H9 (cell line): ENCODE results near the gene AIF1. TPM values are rescaled to one million over a fixed set of nuclear protein-coding genes. Genes with fewer than 3 reads are reported as not detected.

ENCODE experiments used
- DNase-seq: peaks from one replicate; pipeline ENCODE4 v3.0.0-alpha.2; 2017
- H2AFZ ChIP-seq: one replicate; pipeline ENCODE4 v1.6.1; 2013; ENCODE audit warnings: mild to moderate bottlenecking, low read length, control low read depth, moderate library complexity
- H2AK5ac ChIP-seq: 2 replicates; pipeline ENCODE4 v1.6.1; 2013; ENCODE audit warnings: low read length, control low read depth, mixed read lengths; ENCODE audit not compliant: insufficient read length
- H2BK120ac ChIP-seq: one replicate; pipeline ENCODE4 v1.6.1; 2013; ENCODE audit warnings: low read depth, mild to moderate bottlenecking, low read length, control low read depth, inconsistent platforms; ENCODE audit not compliant: poor library complexity, severe bottlenecking
- H2BK12ac ChIP-seq: 2 replicates; pipeline ENCODE4 v1.6.1; 2013; ENCODE audit warnings: low read length, control low read depth, mixed read lengths, low read depth; ENCODE audit not compliant: insufficient read length
- H2BK15ac ChIP-seq: 2 replicates; pipeline ENCODE4 v1.6.1; 2013; ENCODE audit warnings: low read depth, low read length, control low read depth
- H2BK20ac ChIP-seq: one replicate; pipeline ENCODE4 v1.6.1; 2013; ENCODE audit warnings: low read depth, mild to moderate bottlenecking, low read length, control low read depth, inconsistent platforms; ENCODE audit not compliant: poor library complexity, severe bottlenecking
- H2BK5ac ChIP-seq: 2 replicates; pipeline ENCODE4 v1.6.1; 2013; ENCODE audit warnings: low read length, control low read depth, mixed read lengths; ENCODE audit not compliant: insufficient read length
- H3K14ac ChIP-seq: 2 replicates; pipeline ENCODE4 v1.6.1; 2013; ENCODE audit warnings: low read length, control low read depth; ENCODE audit not compliant: insufficient read depth
- H3K18ac ChIP-seq: 2 replicates; pipeline ENCODE4 v1.6.1; 2013; ENCODE audit warnings: low read depth, mild to moderate bottlenecking, mixed read lengths, low read length, control low read depth; ENCODE audit not compliant: insufficient read length
- H3K23ac ChIP-seq: 2 replicates; pipeline ENCODE4 v1.6.1; 2013; ENCODE audit warnings: low read length, control low read depth, mixed read lengths, low read depth; ENCODE audit not compliant: insufficient read length
- H3K23me2 ChIP-seq: 2 replicates; pipeline ENCODE4 v1.6.1; 2013; ENCODE audit warnings: low read depth, mild to moderate bottlenecking, mixed read lengths, low read length, control low read depth; ENCODE audit not compliant: insufficient read length, poor library complexity, severe bottlenecking
- H3K27ac ChIP-seq: 2 replicates; pipeline ENCODE4 v1.5.1; 2013; ENCODE audit warnings: low read length, control low read depth, mixed read lengths, low read depth; ENCODE audit not compliant: insufficient read length
- H3K27me3 ChIP-seq: 2 replicates; pipeline ENCODE4 v1.6.1; 2013; ENCODE audit warnings: low read length, control low read depth, inconsistent platforms; ENCODE audit not compliant: insufficient read depth
- H3K4ac ChIP-seq: 2 replicates; pipeline ENCODE4 v1.6.1; 2013; ENCODE audit warnings: low read depth, mild to moderate bottlenecking, control low read depth, inconsistent platforms, low read length, moderate library complexity
- H3K4me1 ChIP-seq: 2 replicates; pipeline ENCODE4 v1.6.1; 2013; ENCODE audit warnings: low read length, control low read depth, inconsistent platforms; ENCODE audit not compliant: insufficient read depth
- H3K4me2 ChIP-seq: 2 replicates; pipeline ENCODE4 v1.6.1; 2013; ENCODE audit warnings: low read length, control low read depth, mixed read lengths; ENCODE audit not compliant: insufficient read length, insufficient read depth
- H3K56ac ChIP-seq: 2 replicates; pipeline ENCODE4 v1.6.1; 2013; ENCODE audit warnings: low read depth, mild to moderate bottlenecking, mixed read lengths, low read length, control low read depth; ENCODE audit not compliant: insufficient read length
- H3K79me1 ChIP-seq: 2 replicates; pipeline ENCODE4 v1.6.1; 2013; ENCODE audit warnings: low read depth, mild to moderate bottlenecking, moderate library complexity, low read length, control low read depth, inconsistent platforms; ENCODE audit not compliant: insufficient read depth, poor library complexity, severe bottlenecking
- H3K79me2 ChIP-seq: 2 replicates; pipeline ENCODE4 v1.6.1; 2013; ENCODE audit warnings: low read length, control low read depth, inconsistent platforms; ENCODE audit not compliant: insufficient read depth
- H3K9ac ChIP-seq: 2 replicates; pipeline ENCODE4 v1.6.1; 2013; ENCODE audit warnings: low read length, control low read depth, mixed read lengths; ENCODE audit not compliant: insufficient read length; ENCODE audit errors: extremely low read depth
- H3K9me3 ChIP-seq: one replicate; pipeline ENCODE4 v1.6.1; 2013; ENCODE audit warnings: low read depth, low read length, inconsistent platforms; ENCODE audit not compliant: control insufficient read depth
- H3T11ph ChIP-seq: one replicate; pipeline ENCODE4 v1.6.1; 2013; ENCODE audit warnings: mild to moderate bottlenecking, low read length, control low read depth, inconsistent platforms
- H4K20me1 ChIP-seq: one replicate; pipeline ENCODE4 v1.6.1; 2013; ENCODE audit not compliant: control insufficient read depth, insufficient read length, insufficient read depth
- H4K5ac ChIP-seq: 2 replicates; pipeline ENCODE4 v1.6.1; 2013; ENCODE audit warnings: low read depth, mild to moderate bottlenecking, mixed read lengths, low read length, control low read depth; ENCODE audit not compliant: insufficient read length
- H4K8ac ChIP-seq: replicated peaks from 2 replicates; pipeline ENCODE4 v1.6.1; 2013; ENCODE audit warnings: low read length, control low read depth, mixed read lengths, low read depth; ENCODE audit not compliant: insufficient read length
- H4K91ac ChIP-seq: 2 replicates; pipeline ENCODE4 v1.6.1; 2013; ENCODE audit warnings: low read depth, mild to moderate bottlenecking, moderate library complexity, mixed read lengths, low read length, control low read depth; ENCODE audit not compliant: insufficient read length
- H3K27ac Mint-ChIP-seq, 3 experiments: 2 replicates in 2 of 3; 3 replicates in 1 of 3; pipeline ENCODE4 v1.8.0; 2020 to 2021; ENCODE audit warnings: mixed read lengths in 3 of 3, mild to moderate bottlenecking in 1 of 3, moderate library complexity in 1 of 3
- H3K27me3 Mint-ChIP-seq: 2 replicates; pipeline ENCODE4 v1.8.0; 2021; ENCODE audit warnings: low read depth, mild to moderate bottlenecking, moderate library complexity, mixed read lengths
- H3K36me3 Mint-ChIP-seq, 3 experiments: 2 replicates in 2 of 3; 3 replicates in 1 of 3; pipeline ENCODE4 v1.8.0; 2020 to 2021; ENCODE audit warnings: low read depth in 3 of 3, mixed read lengths in 3 of 3; ENCODE audit not compliant: insufficient read depth in 1 of 3
- H3K4me1 Mint-ChIP-seq, 2 experiments: 2 replicates each; pipeline ENCODE4 v1.8.0; 2020; ENCODE audit warnings: mixed read lengths in 2 of 2
- H3K4me3 Mint-ChIP-seq, 2 experiments: 2 replicates in 1 of 2; 3 replicates in 1 of 2; pipeline ENCODE4 v1.8.0; 2020 to 2021; ENCODE audit warnings: mild to moderate bottlenecking in 2 of 2, mixed read lengths in 2 of 2, moderate library complexity in 1 of 2
- H3K9me3 Mint-ChIP-seq, 2 experiments: 2 replicates in 1 of 2; 3 replicates in 1 of 2; pipeline ENCODE4 v1.8.0; 2020; ENCODE audit warnings: mild to moderate bottlenecking in 2 of 2, mixed read lengths in 2 of 2, moderate library complexity in 1 of 2
- WGBS: extraction: QIAGEN DNeasy Blood & Tissue Kit; methylation state at CpG from one replicate; pipeline ENCODE4 v1.1.7; 2013; ENCODE audit warnings: missing lambda C conversion rate, low lambda C conversion rate, mixed read lengths; ENCODE audit not compliant: insufficient read length; ENCODE audit errors: extremely low coverage; 5-methylcytosine and 5-hydroxymethylcytosine counted together
- total RNA-seq: library from RNA; stranded (reverse); gene quantifications from 2 replicates; pipeline ENCODE4 v1.2.1, GENCODE V29; 2021
- TF ChIP-seq, protein P1 (sequence below): fragments of 200-600 bp; sonication (generic); conservative IDR thresholded peaks from 3 replicates; pipeline ENCODE4 v1.8.0; 2021; ENCODE audit warnings: antibody characterized with exemption, mild to moderate bottlenecking

The AIF1 gene
- total RNA-seq, 1 experiment from 2014 or later, result 4.2 TPM

DNA sequence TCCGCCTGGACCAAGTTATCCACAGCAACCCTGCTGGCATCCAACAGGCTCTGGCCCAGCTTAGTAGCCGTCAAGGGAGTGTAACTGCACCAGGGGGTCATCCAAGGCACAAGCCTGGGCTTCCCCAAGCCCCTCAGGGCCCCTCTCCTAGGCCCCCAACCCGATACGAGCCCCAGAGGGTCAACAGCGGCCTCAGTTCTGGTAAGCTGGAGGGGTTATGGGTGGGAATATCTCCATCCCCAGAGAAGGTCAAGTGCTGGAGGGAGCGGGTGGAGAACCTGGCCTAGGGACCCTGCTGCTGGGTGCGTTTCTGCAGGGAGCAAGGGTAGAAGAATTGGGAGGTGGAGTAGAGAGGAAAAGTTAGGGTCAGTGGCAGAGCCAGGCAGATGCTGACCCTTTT is 18.4 kb downstream of the AIF1 start:
- Histone ChIP-seq H4K20me1 (peaks cover 2% of the 10 kb centered on the region), H2BK20ac (no peak overlapping the region), H4K8ac (no peak overlapping the region), H3K9me3 (no peaks in the 10 kb centered on the region), H2BK12ac (no peak overlapping the region), H3K56ac (no peak overlapping the region), H2BK120ac (no peak overlapping the region), H3K27me3 (no peaks in the 10 kb centered on the region), H3K23me2 (no peaks in the 10 kb centered on the region), H3K4me2 (no peak overlapping the region), H2AFZ (no peak overlapping the region), H2AK5ac (no peak overlapping the region), H3K4ac (no peak overlapping the region), H3K9ac (no peak overlapping the region), H3K23ac (no peak overlapping the region), H3K79me2 (no peaks in the 10 kb centered on the region), H3K14ac (no peak overlapping the region), H2BK5ac (no peak overlapping the region), H3T11ph (no peak overlapping the region), H3K18ac (no peak overlapping the region), H3K27ac (no peak overlapping the region), H3K79me1 (no peaks in the 10 kb centered on the region), H4K5ac (no peak overlapping the region), H2BK15ac (no peak overlapping the region), H4K91ac (no peak overlapping the region), H3K4me1 (no peaks in the 10 kb centered on the region)
- H3K27ac Mint-ChIP-seq, result peak overlapping the region in 1 of 3 experiments; percentile 93; a peak in 1 of 7 replicates
- H3K9me3 Mint-ChIP-seq, result no peaks in the 10 kb centered on the region
- TF ChIP-seq, protein P1, sequence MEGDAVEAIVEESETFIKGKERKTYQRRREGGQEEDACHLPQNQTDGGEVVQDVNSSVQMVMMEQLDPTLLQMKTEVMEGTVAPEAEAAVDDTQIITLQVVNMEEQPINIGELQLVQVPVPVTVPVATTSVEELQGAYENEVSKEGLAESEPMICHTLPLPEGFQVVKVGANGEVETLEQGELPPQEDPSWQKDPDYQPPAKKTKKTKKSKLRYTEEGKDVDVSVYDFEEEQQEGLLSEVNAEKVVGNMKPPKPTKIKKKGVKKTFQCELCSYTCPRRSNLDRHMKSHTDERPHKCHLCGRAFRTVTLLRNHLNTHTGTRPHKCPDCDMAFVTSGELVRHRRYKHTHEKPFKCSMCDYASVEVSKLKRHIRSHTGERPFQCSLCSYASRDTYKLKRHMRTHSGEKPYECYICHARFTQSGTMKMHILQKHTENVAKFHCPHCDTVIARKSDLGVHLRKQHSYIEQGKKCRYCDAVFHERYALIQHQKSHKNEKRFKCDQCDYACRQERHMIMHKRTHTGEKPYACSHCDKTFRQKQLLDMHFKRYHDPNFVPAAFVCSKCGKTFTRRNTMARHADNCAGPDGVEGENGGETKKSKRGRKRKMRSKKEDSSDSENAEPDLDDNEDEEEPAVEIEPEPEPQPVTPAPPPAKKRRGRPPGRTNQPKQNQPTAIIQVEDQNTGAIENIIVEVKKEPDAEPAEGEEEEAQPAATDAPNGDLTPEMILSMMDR, result no peak
- peaks cover 71 to 98% (median 95%) of the 10 kb centered on the region in 3 experiments for H3K36me3 Mint-ChIP-seq
- WGBS, result no CpG with 5 or more reads among the region's 7 CpGs
- H3K4me3 Mint-ChIP-seq, result no peak overlapping the region; a peak in 1 of 5 replicates
- 0 out of 4 replicates have a peak, but pooled peaks cover 0 to 3% of the 10 kb centered on the region in 2 experiments for H3K4me1 Mint-ChIP-seq
- no peaks in the 10 kb centered on the region for H3K27me3 Mint-ChIP-seq
- no peak for DNase-seq
